ENCODE measurements around the gene ELAC2.
A peak's percentile ranks its signal among the peaks of the same experiment; 100 is the strongest.

Gene ELAC2

DNA sequence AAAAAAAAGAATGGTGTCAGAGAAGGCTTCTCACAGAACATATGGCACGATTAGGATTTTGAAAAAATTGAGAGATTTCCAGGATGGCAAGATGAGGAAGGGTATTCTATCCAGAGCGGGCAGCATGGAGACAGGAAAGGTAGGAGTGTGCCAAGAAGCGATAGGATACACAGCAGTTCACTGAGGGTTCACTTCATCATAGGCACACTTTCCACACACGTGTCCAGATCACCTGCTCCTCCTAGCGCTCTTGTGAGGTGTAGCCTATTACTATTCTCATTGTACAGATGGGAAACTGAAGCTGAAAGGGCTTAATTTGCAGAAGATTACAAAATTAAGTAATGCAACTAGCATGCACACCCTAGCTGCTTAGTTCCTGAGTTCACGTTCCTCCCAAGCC lies 6.2 kb upstream of the ELAC2 start:
- DNase-seq (ENCODE audit: low spot score) = no peak

- DNase-seq (ENCODE audit: low spot score) = no peak
Measured at GRCh38 chr17:13016881-13017654, 759 bp downstream of the ELAC2 start.

GRCh38 chr17:13014801-13015200 lies 3.0 kb downstream of the ELAC2 start:
- no peak for DNase-seq (ENCODE audit: low spot score)

GRCh38 chr17:13010959-13011358 lies 6.9 kb downstream of the ELAC2 start:
- DNase-seq (ENCODE audit: low spot score) = no peak

DNA sequence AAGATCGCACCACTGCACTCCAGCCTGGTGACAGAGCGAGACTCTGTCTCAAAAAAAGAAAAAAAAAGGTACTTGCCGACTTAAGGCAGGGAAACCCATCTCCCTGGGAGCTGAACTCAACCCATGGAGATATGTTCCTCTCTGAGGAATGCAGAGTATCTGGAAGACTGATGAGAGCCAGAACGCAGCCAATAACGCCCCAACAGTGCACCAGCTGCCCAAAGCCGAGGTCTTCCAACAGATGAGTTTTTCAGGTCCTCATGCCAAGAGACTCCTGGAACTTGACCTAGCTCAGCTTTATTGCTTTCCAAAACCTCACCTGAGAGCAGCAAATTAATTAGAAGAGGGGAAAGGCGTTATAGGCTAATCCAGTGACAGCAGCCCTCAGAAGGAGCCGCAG lies 9.4 kb downstream of the ELAC2 start:
- DNase-seq (ENCODE audit: low spot score) = no peak

DNA sequence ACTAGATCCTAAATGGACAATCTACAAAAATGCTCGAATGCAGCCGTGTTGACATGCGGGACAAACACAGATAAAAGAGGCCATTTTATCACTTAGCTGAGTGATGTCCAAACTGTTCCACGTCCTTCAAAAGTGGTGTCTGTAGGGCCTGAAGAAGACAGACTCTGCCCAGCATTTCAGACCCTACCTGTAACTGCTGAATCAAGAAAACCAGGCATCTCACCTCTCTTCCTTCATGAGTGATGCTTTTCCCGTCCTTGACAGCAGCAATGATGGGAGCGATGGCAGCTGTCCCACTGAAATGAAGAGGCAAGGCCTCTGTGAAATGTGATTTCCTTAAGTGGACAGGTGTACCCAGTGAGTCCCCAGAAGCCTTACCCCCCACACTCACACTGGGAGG lies 12.3 kb downstream of the ELAC2 start:
- no peak for DNase-seq (ENCODE audit: low spot score)

- no peak for DNase-seq (ENCODE audit: low spot score)
Measured at GRCh38 chr17:13004336-13004735, 13.5 kb downstream of the ELAC2 start.

GRCh38 chr17:13003927-13004326 lies 13.9 kb downstream of the ELAC2 start:
- no peak for DNase-seq (ENCODE audit: low spot score)

DNA sequence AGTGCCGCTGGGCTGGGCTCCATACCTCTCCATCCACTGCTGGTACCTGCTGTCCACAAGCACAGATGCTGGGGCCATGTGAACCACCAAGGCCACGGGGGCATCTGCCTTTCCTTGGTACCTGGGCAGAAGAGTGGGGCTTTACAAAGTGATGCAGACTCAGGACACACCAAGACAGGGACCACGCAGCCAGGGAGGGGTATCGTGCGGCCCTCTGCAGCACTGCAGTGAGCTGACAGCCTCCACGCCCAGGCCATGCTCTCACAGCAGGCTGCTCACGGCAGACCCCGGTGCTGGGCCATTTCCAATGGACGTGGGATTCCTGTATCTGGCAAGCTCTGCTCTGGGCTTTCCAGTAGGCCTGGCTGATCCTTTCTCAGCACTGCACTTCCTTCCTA lies 14.4 kb downstream of the ELAC2 start:
- DNase-seq (ENCODE audit: low spot score) = no peak

DNA sequence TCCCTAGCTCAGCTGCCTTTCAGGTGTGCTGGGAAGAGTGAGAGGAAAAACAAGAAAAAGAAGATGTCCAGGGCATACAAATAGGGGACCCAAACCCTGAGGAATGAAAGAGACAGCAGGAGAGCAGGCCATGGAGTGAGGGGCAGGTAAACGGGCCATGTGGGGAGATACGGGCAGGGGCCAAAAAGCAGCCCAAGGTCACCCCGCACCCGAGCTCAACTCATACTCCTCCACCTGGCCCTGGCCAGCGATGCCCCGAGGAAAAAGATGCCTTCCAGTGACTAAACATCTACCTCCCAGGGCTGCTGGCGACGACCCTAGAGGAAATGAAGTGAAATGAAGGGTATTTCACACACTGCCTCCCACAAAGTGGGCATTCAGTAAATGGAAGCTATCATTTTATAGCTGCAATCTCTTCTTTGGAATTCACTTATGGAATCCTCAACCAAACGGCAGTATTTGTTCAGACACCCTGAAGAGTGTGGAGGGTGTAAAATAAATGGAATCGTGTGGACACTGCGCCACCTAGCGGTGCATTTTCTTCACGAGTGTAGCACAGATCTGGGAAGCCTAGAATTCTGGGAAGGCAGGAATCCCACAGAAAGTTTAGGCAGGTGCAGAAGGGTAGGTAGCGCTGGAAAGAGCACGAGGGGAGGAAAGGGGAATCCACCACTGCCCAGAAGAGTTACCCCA lies 14.9 kb downstream of the ELAC2 start:
- peak; percentile 70 for DNase-seq (ENCODE audit: low spot score)

- no peak for DNase-seq (ENCODE audit: low spot score)
Measured at GRCh38 chr17:13001991-13002615, 15.7 kb downstream of the ELAC2 start.

- no peak for DNase-seq (ENCODE audit: low spot score)
Measured at GRCh38 chr17:13000561-13000960, 17.3 kb downstream of the ELAC2 start.

DNA sequence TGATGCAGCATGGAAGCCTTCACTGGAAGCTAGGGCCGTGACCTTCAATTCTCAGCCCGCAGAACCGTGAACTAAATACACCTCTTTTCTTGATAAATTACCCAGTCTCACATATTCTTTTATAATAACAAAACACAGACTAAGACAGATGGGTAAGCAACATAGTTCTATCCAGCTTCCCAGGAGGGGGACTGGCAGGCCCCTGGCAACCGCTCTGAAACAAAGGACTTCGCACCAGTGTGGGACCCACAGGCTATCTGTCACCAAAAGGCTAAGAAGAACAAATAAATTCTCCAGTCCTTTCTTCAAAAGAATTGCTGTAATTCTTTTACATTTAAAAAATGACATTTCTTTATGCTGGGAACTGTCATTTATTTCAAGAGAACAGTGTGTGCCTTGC lies 19.0 kb downstream of the ELAC2 start:
- no peak for DNase-seq (ENCODE audit: low spot score)

DNA sequence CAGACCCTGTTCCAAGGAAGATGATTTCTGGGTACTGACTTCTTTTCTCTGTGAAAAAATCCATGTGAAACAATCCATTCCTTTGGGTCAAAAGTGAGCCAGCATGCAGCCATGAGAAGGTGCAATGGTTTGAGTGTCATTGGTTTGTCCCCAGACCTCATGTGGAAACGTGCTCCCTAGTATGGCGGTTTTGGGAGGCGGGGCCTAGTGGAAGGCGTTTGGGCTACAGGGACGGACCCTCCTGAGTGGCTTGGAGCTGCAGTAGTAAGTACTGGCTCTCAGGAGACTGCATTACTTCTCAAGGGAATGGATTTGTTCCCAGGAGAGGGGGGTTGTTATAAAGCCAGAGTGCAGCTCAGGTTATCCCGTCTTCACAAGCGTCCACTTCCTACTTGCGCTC lies 19.4 kb downstream of the ELAC2 start:
- no peak for DNase-seq (ENCODE audit: low spot score)

GRCh38 chr17:12996941-12997340 lies 20.9 kb downstream of the ELAC2 start:
- DNase-seq (ENCODE audit: low spot score) = no peak

DNA sequence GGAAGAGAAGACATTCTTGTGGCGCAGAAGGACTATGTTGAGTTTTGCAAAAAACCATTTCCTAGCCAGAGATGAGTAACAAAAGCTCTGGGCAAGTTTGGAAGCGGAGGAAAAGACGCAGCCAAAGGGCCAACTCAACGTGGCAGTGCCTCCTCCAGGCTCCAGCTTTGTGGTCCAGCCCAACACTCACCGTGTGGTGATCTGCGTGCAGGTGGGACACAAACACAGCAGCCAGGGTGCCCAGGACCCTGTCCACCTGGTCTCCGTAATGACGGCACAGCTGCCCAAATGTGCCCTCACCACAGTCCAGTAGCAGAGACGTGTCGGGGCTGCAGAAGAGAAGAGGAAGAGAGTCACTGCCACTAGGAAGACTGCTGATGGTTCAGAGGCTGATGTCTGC lies 21.5 kb downstream of the ELAC2 start:
- no peak for DNase-seq (ENCODE audit: low spot score)

GRCh38 chr17:12995896-12996295 lies 21.9 kb downstream of the ELAC2 start:
- no peak for DNase-seq (ENCODE audit: low spot score)

- no peak for DNase-seq (ENCODE audit: low spot score)
Measured at GRCh38 chr17:12995106-12995895, 22.5 kb downstream of the ELAC2 start.

DNA sequence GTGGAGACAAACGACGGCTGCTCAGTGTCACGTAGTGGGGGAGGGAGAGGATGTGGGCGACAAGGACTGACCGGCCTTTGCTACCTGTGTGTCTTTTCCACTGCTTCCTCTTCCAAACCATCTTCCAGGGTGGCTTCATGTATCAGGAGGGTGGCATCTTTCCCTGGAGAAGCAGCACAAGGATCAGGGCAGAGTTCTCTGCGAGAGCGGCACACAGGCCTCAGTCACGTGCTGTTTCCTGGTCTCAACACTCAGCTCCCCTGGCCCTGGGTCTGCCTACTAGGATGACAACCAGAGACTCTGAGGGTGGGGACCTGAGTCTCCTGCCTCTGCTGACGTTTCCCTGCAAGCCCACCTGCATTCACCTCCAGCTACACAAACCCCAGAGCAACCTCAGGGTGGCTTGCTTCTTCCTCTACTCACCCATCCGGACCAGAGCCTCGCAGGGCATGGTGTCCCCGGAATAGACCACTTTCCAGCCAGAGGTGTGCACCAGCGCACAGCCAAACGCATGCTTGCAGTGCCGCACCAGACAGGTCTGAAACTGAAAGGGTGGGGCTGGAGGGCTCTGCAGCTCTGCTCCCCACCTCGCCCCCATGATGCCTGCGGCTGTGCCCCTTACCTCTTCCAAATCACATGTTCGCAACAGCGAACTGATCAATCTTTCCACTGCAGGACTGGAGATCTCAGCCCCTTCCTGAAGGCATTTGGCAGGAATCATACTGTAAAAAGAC lies 23.3 kb downstream of the ELAC2 start:
- DNase-seq (ENCODE audit: low spot score) = no peak

DNA sequence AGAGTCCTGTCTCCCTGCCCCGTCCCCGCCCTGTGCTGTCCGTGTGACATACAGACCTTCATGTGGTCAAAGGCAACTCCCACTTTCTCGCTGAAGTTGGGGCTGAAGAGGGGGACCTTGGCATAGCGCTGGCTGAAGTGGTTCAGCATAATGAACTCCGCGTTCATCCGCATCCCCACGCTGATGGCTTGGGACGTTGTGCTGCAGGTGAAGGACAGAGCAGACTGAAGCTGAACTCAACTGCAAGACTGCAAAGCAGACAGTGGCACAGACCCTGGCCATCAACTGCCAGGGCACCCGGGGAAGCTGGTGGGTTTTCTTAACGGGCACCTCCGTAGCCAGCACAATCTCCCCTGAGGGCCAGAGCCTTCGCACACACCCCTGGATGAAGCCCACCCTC lies 24.2 kb downstream of the ELAC2 start:
- DNase-seq (ENCODE audit: low spot score) = no peak

GRCh38 chr17:12992676-12993075 lies 25.2 kb downstream of the ELAC2 start:
- DNase-seq (ENCODE audit: low spot score) = no peak

DNA sequence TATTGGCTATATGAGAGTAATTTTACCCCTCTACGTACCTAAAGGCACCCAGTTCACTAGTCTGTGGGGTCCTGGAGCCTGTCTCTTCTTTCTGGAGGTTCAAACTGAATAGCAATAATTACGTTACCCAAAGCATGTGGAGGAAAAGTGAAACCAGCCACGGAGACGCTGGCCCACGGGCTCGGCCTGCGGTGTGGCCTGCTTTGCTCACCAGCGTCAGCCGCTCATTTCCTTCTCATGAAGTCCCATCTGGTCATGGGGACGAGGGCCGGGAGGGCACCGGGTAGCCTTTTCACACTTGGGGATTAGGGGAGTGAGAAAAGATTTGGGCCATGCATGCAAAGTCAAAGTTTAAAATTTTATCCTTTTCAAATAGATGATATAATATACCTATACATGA lies 26.9 kb downstream of the ELAC2 start:
- DNase-seq (ENCODE audit: low spot score) = no peak

Measured in germinal center (tissue), 1 donor.